Uterus (tissue), 4 donors: ENCODE data around the gene FCRL5. TPM values are rescaled to one million over a fixed set of nuclear protein-coding genes. Genes with fewer than 3 reads are reported as not detected.
A peak's percentile ranks its signal among the peaks of the same experiment; 100 is the strongest.

ENCODE experiments used
- DNase-seq, 2 donors: peaks; one replicate each; pipeline ENCODE4 v3.0.0-alpha.2; 2019 to 2020
- H3K27ac ChIP-seq, 2 donors: fragments of 200-600 bp; sonication (generic); 1 replicate in 1 of 2; 2 replicates in 1 of 2; pipeline ENCODE4 v1.5.1; 2016 to 2018
- H3K27me3 ChIP-seq, 2 donors: fragments of 200-600 bp; sonication (generic); one replicate each; pipeline ENCODE4 v1.5.1; 2018 to 2019; ENCODE audit warnings: control low read depth in 1 of 2
- H3K36me3 ChIP-seq, 2 donors: fragments of 200-600 bp; sonication (generic); one replicate each; pipeline ENCODE4 v1.5.1; 2019; ENCODE audit warnings: control low read depth in 1 of 2
- H3K4me1 ChIP-seq, 2 donors: fragments of 200-600 bp; sonication (generic); one replicate each; pipeline ENCODE4 v1.5.1; 2018 to 2019; ENCODE audit warnings: control low read depth in 1 of 2
- H3K4me3 ChIP-seq, 2 donors: fragments of 200-600 bp; sonication (generic); 1 replicate in 1 of 2; 2 replicates in 1 of 2; pipeline ENCODE4 v1.5.1; 2018 to 2019; ENCODE audit warnings: mild to moderate bottlenecking in 1 of 2
- H3K9me3 ChIP-seq, 2 donors: fragments of 200-600 bp; sonication (generic); one replicate each; pipeline ENCODE4 v1.5.1; 2019; ENCODE audit warnings: control low read depth in 1 of 2
- CTCF ChIP-seq, 4 experiments: fragments of 200-600 bp in 2 of 4; fragments of 450-650 bp in 2 of 4; sonication (generic) in 2 of 4; IDR thresholded peaks; one replicate each; pipeline ENCODE4 v1.5.1; 2016 to 2019; ENCODE audit warnings: antibody characterized with exemption in 4 of 4, mild to moderate bottlenecking in 2 of 4, moderate library complexity in 1 of 4
- POLR2A ChIP-seq, 2 donors: fragments of 450-650 bp; IDR thresholded peaks; one replicate each; pipeline ENCODE4 v1.6.1; 2016; ENCODE audit warnings: antibody characterized with exemption in 2 of 2, mild to moderate bottlenecking in 1 of 2, moderate library complexity in 1 of 2
- intact Hi-C: fragments of 100-400 bp; cut with DNase I; formaldehyde crosslinking; loops from one replicate; pipeline ENCODE4 v1.15.1; 2023; ENCODE audit warnings: low total_unique reads
- total RNA-seq, 4 donors: library from RNA; depleted of rRNA in 3 of 4; stranded (reverse); fragments of >200 nt in 3 of 4; gene quantifications; one replicate each; pipeline versions ENCODE4 v1.1.0 to v1.2.4, GENCODE V29; 2014 to 2023
- donor health status: DM: yes; HTN: yes; CAD: no.

FCRL5 gene
- total RNA-seq, 4 donors from 2014 or later = 0.48 to 1.3 TPM; not detected in 2

DNA sequence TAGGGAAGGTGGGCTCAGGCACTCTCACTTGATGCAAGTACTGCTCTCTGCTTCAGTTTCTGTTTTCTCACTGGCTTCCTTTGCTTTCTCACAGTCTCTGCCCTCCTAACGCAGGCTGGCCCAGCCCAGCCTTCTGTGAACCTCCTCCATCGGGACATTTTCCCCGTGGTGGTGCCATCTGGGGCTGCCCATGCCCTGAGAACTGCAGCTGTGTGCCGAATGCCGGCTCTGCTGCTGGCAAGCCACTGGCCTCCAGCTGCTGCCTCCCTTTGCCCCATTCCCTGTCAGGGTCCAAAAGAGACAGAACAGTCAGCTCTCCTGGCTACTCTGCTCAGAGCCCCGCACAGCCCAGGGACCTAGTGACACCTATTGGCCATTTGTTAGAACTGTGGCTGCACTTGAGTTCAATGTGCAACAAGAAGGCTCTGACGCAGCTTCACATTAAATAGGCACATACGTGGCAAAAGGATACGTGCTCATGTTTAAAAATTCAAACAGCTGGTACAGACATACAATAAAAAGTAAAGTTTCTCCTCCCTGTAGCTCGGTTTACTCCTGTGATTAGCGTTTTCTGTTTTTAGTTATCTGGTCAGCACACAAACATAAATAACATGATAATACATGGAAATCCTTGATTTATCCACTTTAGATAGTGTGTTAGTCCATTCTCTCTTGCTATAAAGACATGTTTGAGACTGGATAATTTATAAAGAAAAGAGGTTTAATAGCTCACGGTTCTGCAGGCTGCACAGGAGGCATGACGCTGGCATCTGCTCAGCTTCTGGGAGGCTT, 46.6 kb downstream of the FCRL5 start:
- H3K9me3 ChIP-seq = no peaks in the 10 kb centered on the region
- no peak overlapping the region for H3K27ac ChIP-seq
- no peaks in the 10 kb centered on the region for H3K36me3 ChIP-seq
- intact Hi-C loops = no loop called here
- H3K27me3 ChIP-seq = no peaks in the 10 kb centered on the region
- DNase-seq = no peak
- no peak overlapping the region for H3K4me3 ChIP-seq
- H3K4me1 ChIP-seq = no peaks in the 10 kb centered on the region
- TF ChIP-seq CTCF (IDR thresholded peaks at IDR 0.05) (peak; percentile 17 to 44 (median 28)), POLR2A (IDR thresholded peaks at IDR 0.05) (no peak)

GRCh38 chr1:157504646-157505045, 47.7 kb downstream of the FCRL5 start:
- intact Hi-C loops = no loop called here

GRCh38 chr1:157499521-157499920, 52.8 kb downstream of the FCRL5 start:
- H3K27me3 ChIP-seq = no peaks in the 10 kb centered on the region
- no peaks in the 10 kb centered on the region for H3K36me3 ChIP-seq
- intact Hi-C loops = loop anchor here (10.0 kb wide), 1 partner anchor 135 kb away; no protein-coding TSS in a partner anchor

More at GRCh38 chr1:157504646-157505045, 47.7 kb downstream of the FCRL5 start:
- H3K4me3 ChIP-seq = no peak overlapping the region
- no peak overlapping the region for H3K27ac ChIP-seq
- H3K36me3 ChIP-seq = no peaks in the 10 kb centered on the region
- H3K4me1 ChIP-seq = no peaks in the 10 kb centered on the region
- no peaks in the 10 kb centered on the region for H3K9me3 ChIP-seq
- no peaks in the 10 kb centered on the region for H3K27me3 ChIP-seq
- no peak for DNase-seq
- TF ChIP-seq POLR2A (IDR thresholded peaks at IDR 0.05) = no peak
- TF ChIP-seq CTCF (IDR thresholded peaks at IDR 0.05) = no peak

DNA sequence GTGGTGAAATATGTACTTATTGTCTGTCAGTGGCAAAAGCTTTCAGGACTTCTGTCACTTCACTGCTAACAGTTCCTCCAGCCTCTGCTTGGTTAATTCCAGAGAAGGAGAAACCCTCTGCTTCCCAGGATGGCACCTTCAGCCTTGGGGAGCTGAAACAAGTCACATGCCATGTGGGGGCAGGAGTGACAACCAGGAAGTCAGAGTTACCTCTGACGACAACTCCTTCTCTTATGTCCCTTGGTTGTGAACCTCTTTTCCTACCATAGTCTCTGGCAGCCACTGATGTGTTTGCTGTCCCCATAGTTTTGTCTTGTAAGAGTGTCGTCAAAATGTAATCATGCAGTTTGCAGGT, 53.6 kb downstream of the FCRL5 start:
- Histone ChIP-seq H3K27ac (no peak overlapping the region), H3K9me3 (no peaks in the 10 kb centered on the region), H3K4me3 (no peak overlapping the region), H3K27me3 (no peaks in the 10 kb centered on the region), H3K36me3 (no peaks in the 10 kb centered on the region), H3K4me1 (no peaks in the 10 kb centered on the region)
- intact Hi-C loops = loop anchor here (10.0 kb wide), 1 partner anchor 134 kb away; no protein-coding TSS in a partner anchor
- TF ChIP-seq CTCF (IDR thresholded peaks at IDR 0.05) = no peak
- TF ChIP-seq POLR2A (IDR thresholded peaks at IDR 0.05) = no peak
- no peak for DNase-seq

More at GRCh38 chr1:157499521-157499920, 52.8 kb downstream of the FCRL5 start:
- DNase-seq = no peak
- H3K9me3 ChIP-seq = no peaks in the 10 kb centered on the region
- H3K4me1 ChIP-seq = no peaks in the 10 kb centered on the region
- TF ChIP-seq POLR2A (IDR thresholded peaks at IDR 0.05) = no peak
- no peak for TF ChIP-seq CTCF (IDR thresholded peaks at IDR 0.05)
- H3K4me3 ChIP-seq = no peak overlapping the region
- H3K27ac ChIP-seq = no peak overlapping the region

GRCh38 chr1:157497987-157498735, 54.2 kb downstream of the FCRL5 start:
- Histone ChIP-seq H3K4me1 (no peaks in the 10 kb centered on the region), H3K4me3 (no peak overlapping the region), H3K9me3 (no peaks in the 10 kb centered on the region), H3K27ac (no peak overlapping the region), H3K36me3 (no peaks in the 10 kb centered on the region), H3K27me3 (no peaks in the 10 kb centered on the region)
- intact Hi-C loops = loop anchor here (10.0 kb wide), 1 partner anchor 133 kb away; no protein-coding TSS in a partner anchor
- no peak for TF ChIP-seq CTCF (IDR thresholded peaks at IDR 0.05)
- TF ChIP-seq POLR2A (IDR thresholded peaks at IDR 0.05) = no peak
- DNase-seq = no peak
